ENCODE results near the gene TGFBR3.
A peak's percentile ranks its signal among the peaks of the same experiment; 100 is the strongest.

DNA sequence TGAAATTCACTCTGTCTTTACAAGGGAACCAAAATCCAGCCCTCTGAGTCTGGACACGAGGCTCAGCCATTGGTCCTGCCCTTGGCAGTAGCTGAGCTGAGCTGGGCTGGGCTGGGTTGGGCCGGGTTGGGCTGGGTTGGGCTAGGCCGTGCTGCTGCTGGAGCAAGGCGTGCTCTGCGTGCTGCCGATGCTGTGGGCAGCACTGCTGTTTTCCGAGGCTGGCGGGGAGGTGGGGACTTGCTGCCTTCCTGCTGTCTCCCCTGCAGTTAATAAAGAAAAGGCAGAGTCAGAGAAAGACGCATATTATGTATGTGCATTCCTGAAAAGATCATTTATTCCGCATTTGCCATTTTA lies 202.4 kb downstream of the TGFBR3 start:
- TF ChIP-seq CTCF (IDR thresholded peaks at IDR 0.05) = no peak
- no peak for TF ChIP-seq POLR2A (IDR thresholded peaks at IDR 0.05)
- TF ChIP-seq POLR2AphosphoS5 (IDR thresholded peaks at IDR 0.05) = peak in 1 of 4 donors; percentile 2
- no peak for TF ChIP-seq EP300 (IDR thresholded peaks at IDR 0.05)
